ENCODE results near the gene RAB1A.

- TF ChIP-seq JUNB (IDR thresholded peaks at IDR 0.05; ENCODE audit: unreplicated experiment) (no peak), CTCF (conservative IDR thresholded peaks at IDR 0.05; ENCODE audit: low read depth in 2 of 2) (no peak), REST (IDR thresholded peaks at IDR 0.05; ENCODE audit: unreplicated experiment) (no peak), POLR2AphosphoS5 (IDR thresholded peaks at IDR 0.05; ENCODE audit: low read depth) (no peak), EZH2 (IDR thresholded peaks at IDR 0.05; ENCODE audit: low read depth, unreplicated experiment) (no peak), EZH2phosphoT487 (IDR thresholded peaks at IDR 0.05; ENCODE audit: unreplicated experiment) (no peak), CREB1 (CRISPR knock-in tag; IDR thresholded peaks at IDR 0.05; ENCODE audit: low read depth) (no peak), ZNF462 (CRISPR knock-in tag; IDR thresholded peaks at IDR 0.05) (no peak)
These were observed 22.4 kb downstream of the RAB1A start for GRCh38 chr2:65107530-65107929.

Measured in GM23338 (cell line).